RWPE2 (cell line): ENCODE measurements around the gene AFAP1.

Experiments used
- ATAC-seq: fragments of 200-7000 bp; cut with Tn5 transposase; 3 replicates; pipeline ENCODE4 v1.9.1; 2021; ENCODE audit warnings: low read depth
- DNase-seq: peaks from one replicate; pipeline ENCODE4 v3.0.0-alpha.2; 2020; ENCODE audit warnings: low spot score
- H3K27ac ChIP-seq: fragments of 450-650 bp; 2 replicates; pipeline ENCODE4 v1.5.1; 2017; ENCODE audit warnings: mild to moderate bottlenecking; ENCODE audit not compliant: poor library complexity, severe bottlenecking
- H3K27me3 ChIP-seq: fragments of 250-450 bp; sonication (Bioruptor Pico); 2 replicates; pipeline ENCODE4 v1.5.1; 2021; ENCODE audit warnings: mild to moderate bottlenecking, moderate library complexity; ENCODE audit not compliant: insufficient read depth, poor library complexity, severe bottlenecking
- H3K36me3 ChIP-seq: fragments of 250-450 bp; sonication (Bioruptor Pico); 2 replicates; pipeline ENCODE4 v1.5.1; 2020; ENCODE audit warnings: low read depth, mild to moderate bottlenecking, moderate library complexity
- H3K4me1 ChIP-seq: fragments of 250-450 bp; sonication (Bioruptor Pico); 2 replicates; pipeline ENCODE4 v1.5.1; 2021; ENCODE audit warnings: mild to moderate bottlenecking, moderate library complexity; ENCODE audit not compliant: insufficient read depth, poor library complexity, severe bottlenecking
- H3K4me3 ChIP-seq: fragments of 250-450 bp; sonication (Bioruptor Pico); 2 replicates; pipeline ENCODE4 v1.5.1; 2021; ENCODE audit warnings: mild to moderate bottlenecking, moderate library complexity; ENCODE audit not compliant: severe bottlenecking
- H3K9me3 ChIP-seq: fragments of 250-450 bp; sonication (Bioruptor Pico); 2 replicates; pipeline ENCODE4 v1.5.1; 2021; ENCODE audit warnings: mild to moderate bottlenecking, moderate library complexity; ENCODE audit not compliant: severe bottlenecking
- CTCF ChIP-seq: fragments of 450-650 bp; IDR thresholded peaks from one replicate; pipeline ENCODE4 v1.5.1; 2017; ENCODE audit warnings: mild to moderate bottlenecking, moderate library complexity; ENCODE audit not compliant: poor library complexity, severe bottlenecking

AFAP1 gene

GRCh38 chr4:7827566-7827965, 112.1 kb downstream of the AFAP1 start:
- H3K27ac ChIP-seq: peak overlapping the region; percentile 76
- no peak for ATAC-seq
- no peak for TF ChIP-seq CTCF
- H3K9me3 ChIP-seq: no peaks in the 10 kb centered on the region
- H3K27me3 ChIP-seq: no peaks in the 10 kb centered on the region
- DNase-seq: no peak
- peaks cover 30% of the 10 kb centered on the region for H3K4me1 ChIP-seq
- H3K36me3 ChIP-seq: peaks cover 39% of the 10 kb centered on the region
- H3K4me3 ChIP-seq: no peak overlapping the region

- no peak overlapping the region for H3K27ac ChIP-seq
- no peak for ATAC-seq
- H3K36me3 ChIP-seq: peaks cover 42% of the 10 kb centered on the region
- DNase-seq: no peak
- no peak for TF ChIP-seq CTCF
- no peak overlapping the region for H3K4me3 ChIP-seq
- no peaks in the 10 kb centered on the region for H3K9me3 ChIP-seq
- H3K4me1 ChIP-seq: peaks cover 30% of the 10 kb centered on the region
- no peaks in the 10 kb centered on the region for H3K27me3 ChIP-seq
Measured at GRCh38 chr4:7826909-7827306, 112.8 kb downstream of the AFAP1 start.

- H3K36me3 ChIP-seq: peaks cover 48% of the 10 kb centered on the region
- DNase-seq (no peak), ATAC-seq (no peak)
- no peak overlapping the region for H3K27ac ChIP-seq
- no peak overlapping the region for H3K4me3 ChIP-seq
- H3K4me1 ChIP-seq: peaks cover 26% of the 10 kb centered on the region
- no peak for TF ChIP-seq CTCF
- H3K9me3 ChIP-seq: no peaks in the 10 kb centered on the region
- H3K27me3 ChIP-seq: no peaks in the 10 kb centered on the region
Measured at GRCh38 chr4:7826176-7826908, 113.3 kb downstream of the AFAP1 start.

GRCh38 chr4:7824218-7824617, 115.4 kb downstream of the AFAP1 start:
- DNase-seq (no peak), ATAC-seq (no peak)
- no peak for TF ChIP-seq CTCF
- Histone ChIP-seq H3K4me3 (no peak overlapping the region), H3K27ac (no peak overlapping the region), H3K36me3 (peaks cover 53% of the 10 kb centered on the region), H3K4me1 (peaks cover 15% of the 10 kb centered on the region), H3K9me3 (no peaks in the 10 kb centered on the region), H3K27me3 (no peaks in the 10 kb centered on the region)

- no peak for ATAC-seq
- no peak for DNase-seq
- no peak overlapping the region for H3K4me3 ChIP-seq
- no peaks in the 10 kb centered on the region for H3K27me3 ChIP-seq
- H3K4me1 ChIP-seq: peaks cover 7% of the 10 kb centered on the region
- no peaks in the 10 kb centered on the region for H3K9me3 ChIP-seq
- no peak overlapping the region for H3K27ac ChIP-seq
- TF ChIP-seq CTCF: no peak
- H3K36me3 ChIP-seq: peaks cover 61% of the 10 kb centered on the region
Measured at GRCh38 chr4:7823416-7823824, 116.2 kb downstream of the AFAP1 start.
